Sigmoid colon (tissue), 7 donors: ENCODE results near the gene C19orf33. TPM values are rescaled to one million over a fixed set of nuclear protein-coding genes. Genes with fewer than 3 reads are reported as not detected.

Source experiments
- DNase-seq: peaks from one replicate; pipeline ENCODE4 v3.0.0-alpha.2; 2019
- H3K27ac ChIP-seq, 4 donors: fragments of 200-600 bp; sonication (generic); one replicate each; pipeline ENCODE4 v1.5.1; 2016 to 2019; ENCODE audit warnings: mild to moderate bottlenecking in 1 of 4
- H3K27me3 ChIP-seq, 3 donors: fragments of 200-600 bp; sonication (generic); one replicate each; pipeline ENCODE4 v1.5.1; 2019; ENCODE audit warnings: mild to moderate bottlenecking in 1 of 3
- H3K36me3 ChIP-seq, 4 donors: fragments of 200-600 bp; sonication (generic); one replicate each; pipeline ENCODE4 v1.5.1; 2016 to 2019
- H3K4me1 ChIP-seq, 4 donors: fragments of 200-600 bp; sonication (generic); one replicate each; pipeline ENCODE4 v1.5.1; 2017 to 2019
- H3K4me3 ChIP-seq, 4 donors: fragments of 200-600 bp; sonication (generic); one replicate each; pipeline ENCODE4 v1.5.1; 2017 to 2019; ENCODE audit warnings: mild to moderate bottlenecking in 2 of 4, moderate library complexity in 1 of 4
- H3K9me3 ChIP-seq, 4 donors: fragments of 200-600 bp in 3 of 4; sonication (generic) in 3 of 4; one replicate each; pipeline versions ENCODE4 v1.5.1 to v1.6.1; 2013 to 2019
- EP300 ChIP-seq, 4 donors: sonication (generic); formaldehyde crosslinking; IDR thresholded peaks; one replicate each; pipeline ENCODE4 v1.6.1; 2017; ENCODE audit warnings: antibody characterized with exemption in 4 of 4
- POLR2A ChIP-seq, 2 donors: fragments of 450-650 bp; IDR thresholded peaks; one replicate each; pipeline ENCODE4 v1.6.1; 2016; ENCODE audit warnings: antibody characterized with exemption in 2 of 2, mild to moderate bottlenecking in 2 of 2, moderate library complexity in 2 of 2
- POLR2AphosphoS5 ChIP-seq, 4 donors: sonication (generic); formaldehyde crosslinking; IDR thresholded peaks; one replicate each; pipeline ENCODE4 v1.6.1; 2017; ENCODE audit warnings: antibody characterized with exemption in 4 of 4
- WGBS, 2 donors: extraction: QIAGEN DNeasy Blood & Tissue Kit; methylation state at CpG; one replicate each; pipeline ENCODE4 v1.1.7; 2013; 5-methylcytosine and 5-hydroxymethylcytosine counted together
- intact Hi-C: fragments of 100-400 bp; cut with DNase I; formaldehyde crosslinking; loops from one replicate; pipeline ENCODE4 v1.15.1; 2023
- polyA plus RNA-seq, 3 donors: library from polyadenylated mRNA; stranded (reverse); fragments of 200-250 nt; gene quantifications; one replicate each; pipeline ENCODE4 v1.2.3, GENCODE V29; 2013
- total RNA-seq, 4 donors: library from RNA; depleted of rRNA; stranded (reverse); fragments of >200 nt; gene quantifications; one replicate each; pipeline ENCODE4 v1.1.0, GENCODE V29; 2016
- TF ChIP-seq, protein P1 (sequence below), 4 experiments: fragments of 450-650 bp in 3 of 4; fragments of 200-600 bp in 1 of 4; IDR thresholded peaks; one replicate each; pipeline ENCODE4 v1.5.1; 2016 to 2019; ENCODE audit warnings: antibody characterized with exemption in 4 of 4, mild to moderate bottlenecking in 3 of 4, moderate library complexity in 2 of 4
- donor health status: healthy with polysubstance abuse.
- donor health status: Bipolar disorder and iron deficiency.
- donor health status: healthy.

Gene C19orf33
- total and polyA plus RNA-seq, 7 donors = 5.8 to 2,364 (median 704) TPM; not detected in 2

DNA sequence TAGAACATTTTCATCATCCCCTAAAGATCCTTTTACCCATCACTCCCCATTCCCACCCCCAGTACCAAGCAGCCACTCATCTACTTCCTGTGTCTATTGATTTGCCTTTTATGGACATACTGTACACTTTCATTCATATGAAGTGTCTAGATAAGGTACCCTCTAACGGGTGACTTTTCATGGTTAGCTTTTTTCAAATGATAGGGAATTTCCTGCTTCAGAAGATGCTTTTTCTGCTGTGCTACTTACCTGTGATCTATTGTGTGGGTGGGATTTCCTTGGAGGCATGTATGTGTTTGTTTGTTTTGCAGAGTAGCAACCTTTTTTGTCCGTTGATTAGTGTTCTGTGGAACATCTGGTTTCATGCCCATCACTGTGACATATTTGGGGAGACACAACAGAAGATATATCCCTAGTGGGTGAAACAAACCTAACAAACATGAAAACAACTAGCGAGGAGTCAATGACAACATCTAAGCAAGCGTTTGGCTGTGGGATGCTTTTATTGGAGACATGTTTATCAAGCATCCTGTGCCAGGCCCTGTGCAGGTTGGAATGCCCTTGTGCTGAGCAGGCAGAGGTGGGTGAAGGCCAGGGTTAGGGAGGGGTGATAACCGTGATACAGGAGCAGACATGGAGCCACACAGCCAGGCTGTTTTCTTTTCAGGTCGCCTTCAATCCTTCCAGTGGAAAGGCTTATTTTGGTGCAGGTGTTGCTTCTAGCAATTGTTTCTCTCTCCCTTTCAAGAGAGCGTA is 22.1 kb upstream of the C19orf33 start:
- Histone ChIP-seq H3K36me3 (no peaks in the 10 kb centered on the region), H3K9me3 (no peaks in the 10 kb centered on the region), H3K4me3 (no peak overlapping the region), H3K27me3 (no peaks in the 10 kb centered on the region), H3K27ac (no peak overlapping the region), H3K4me1 (peaks cover 0 to 28% (median 28%) of the 10 kb centered on the region in 4 donors)
- intact Hi-C loops = no loop called here
- no peak for DNase-seq
- WGBS, 2 donors = 68 to 72% methylated on average over 7 of the region's 7 CpGs
- no peak for TF ChIP-seq POLR2AphosphoS5 (IDR thresholded peaks at IDR 0.05)
- TF ChIP-seq, protein P1, sequence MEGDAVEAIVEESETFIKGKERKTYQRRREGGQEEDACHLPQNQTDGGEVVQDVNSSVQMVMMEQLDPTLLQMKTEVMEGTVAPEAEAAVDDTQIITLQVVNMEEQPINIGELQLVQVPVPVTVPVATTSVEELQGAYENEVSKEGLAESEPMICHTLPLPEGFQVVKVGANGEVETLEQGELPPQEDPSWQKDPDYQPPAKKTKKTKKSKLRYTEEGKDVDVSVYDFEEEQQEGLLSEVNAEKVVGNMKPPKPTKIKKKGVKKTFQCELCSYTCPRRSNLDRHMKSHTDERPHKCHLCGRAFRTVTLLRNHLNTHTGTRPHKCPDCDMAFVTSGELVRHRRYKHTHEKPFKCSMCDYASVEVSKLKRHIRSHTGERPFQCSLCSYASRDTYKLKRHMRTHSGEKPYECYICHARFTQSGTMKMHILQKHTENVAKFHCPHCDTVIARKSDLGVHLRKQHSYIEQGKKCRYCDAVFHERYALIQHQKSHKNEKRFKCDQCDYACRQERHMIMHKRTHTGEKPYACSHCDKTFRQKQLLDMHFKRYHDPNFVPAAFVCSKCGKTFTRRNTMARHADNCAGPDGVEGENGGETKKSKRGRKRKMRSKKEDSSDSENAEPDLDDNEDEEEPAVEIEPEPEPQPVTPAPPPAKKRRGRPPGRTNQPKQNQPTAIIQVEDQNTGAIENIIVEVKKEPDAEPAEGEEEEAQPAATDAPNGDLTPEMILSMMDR (IDR thresholded peaks at IDR 0.05) = no peak
- no peak for TF ChIP-seq EP300 (IDR thresholded peaks at IDR 0.05)
- TF ChIP-seq POLR2A (IDR thresholded peaks at IDR 0.05) = no peak

DNA sequence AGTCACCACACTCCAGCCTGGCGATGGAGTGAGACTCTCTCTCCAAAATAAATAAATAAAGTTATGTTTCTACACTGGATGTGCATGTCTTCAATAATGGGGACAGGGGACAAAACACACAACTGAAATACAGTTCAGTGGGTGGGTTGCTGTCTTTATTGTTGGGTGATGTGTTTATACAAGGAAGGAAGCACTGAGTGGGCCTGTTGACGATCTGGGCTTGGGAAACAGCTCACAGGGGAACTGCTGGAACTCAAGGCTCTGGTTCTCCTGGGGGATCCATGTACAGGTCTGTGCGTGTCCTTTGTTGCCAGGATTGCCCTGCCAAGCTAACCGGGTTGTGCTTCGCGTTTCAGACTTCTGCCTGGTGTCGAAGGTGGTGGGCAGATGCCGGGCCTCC is 20.8 kb upstream of the C19orf33 start:
- Histone ChIP-seq H3K4me1 (peaks cover 0 to 19% (median 16%) of the 10 kb centered on the region in 4 donors), H3K27me3 (no peaks in the 10 kb centered on the region), H3K4me3 (no peak overlapping the region), H3K36me3 (no peaks in the 10 kb centered on the region), H3K27ac (no peak overlapping the region), H3K9me3 (no peaks in the 10 kb centered on the region)
- 89 to 95% methylated on average over 8 of the region's 8 CpGs for WGBS, 2 donors
- no peak for DNase-seq
- intact Hi-C loops = no loop called here
- TF ChIP-seq POLR2A (IDR thresholded peaks at IDR 0.05) (no peak), EP300 (IDR thresholded peaks at IDR 0.05) (no peak), POLR2AphosphoS5 (IDR thresholded peaks at IDR 0.05) (no peak)
- TF ChIP-seq, protein P1 (IDR thresholded peaks at IDR 0.05) = no peak

DNA sequence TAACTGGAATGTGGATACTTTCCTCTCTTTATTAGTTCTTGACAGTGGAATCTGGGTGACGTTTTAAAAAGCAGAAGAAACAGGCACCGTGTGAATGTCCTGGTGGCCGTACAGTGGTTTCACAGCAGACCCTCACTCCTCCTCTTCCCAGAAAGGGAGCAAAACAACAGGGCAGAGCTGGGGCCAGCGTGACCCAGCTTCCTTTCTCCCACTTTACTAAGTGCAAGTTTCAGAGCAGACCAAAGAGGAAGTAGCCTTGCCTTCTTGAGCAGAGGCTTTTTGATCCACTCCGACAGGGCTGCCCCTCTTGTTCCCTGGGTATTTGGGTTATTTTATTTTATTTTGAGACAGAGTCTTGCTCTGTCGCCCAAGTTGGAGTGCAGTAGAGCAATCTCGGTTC is 19.6 kb upstream of the C19orf33 start:
- no peak for DNase-seq
- H3K9me3 ChIP-seq = no peaks in the 10 kb centered on the region
- H3K4me3 ChIP-seq = no peak overlapping the region
- no peak overlapping the region for H3K27ac ChIP-seq
- intact Hi-C loops = no loop called here
- no peaks in the 10 kb centered on the region for H3K36me3 ChIP-seq
- no peaks in the 10 kb centered on the region for H3K27me3 ChIP-seq
- no peak for TF ChIP-seq EP300 (IDR thresholded peaks at IDR 0.05)
- TF ChIP-seq, protein P1 (IDR thresholded peaks at IDR 0.05) = no peak
- TF ChIP-seq POLR2AphosphoS5 (IDR thresholded peaks at IDR 0.05) = no peak
- TF ChIP-seq POLR2A (IDR thresholded peaks at IDR 0.05) = no peak
- H3K4me1 ChIP-seq = peaks cover 0 to 19% (median 12%) of the 10 kb centered on the region in 4 donors
- WGBS, 2 donors = 58 to 81% methylated on average over 7 of the region's 7 CpGs

DNA sequence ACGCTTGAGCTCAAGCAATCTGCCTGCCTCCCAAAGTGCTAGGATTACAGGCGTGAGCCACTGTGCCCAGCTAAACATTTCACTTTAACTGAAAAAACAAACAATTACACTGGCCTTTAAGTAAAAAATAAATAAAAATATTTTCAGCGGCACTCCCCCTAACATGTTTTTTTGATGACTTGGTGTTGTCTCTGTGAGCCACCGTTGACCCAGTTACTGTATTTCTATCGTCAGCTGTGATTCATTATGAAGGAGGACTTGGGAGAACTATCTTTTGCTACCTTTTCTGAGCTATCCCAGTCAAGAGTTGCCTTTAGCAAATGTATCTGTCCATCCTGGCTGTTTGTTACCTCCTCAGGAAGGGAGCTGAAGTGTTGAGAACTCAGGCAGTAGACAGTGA is 18.5 kb upstream of the C19orf33 start:
- Histone ChIP-seq H3K4me1 (peaks cover 0 to 24% (median 15%) of the 10 kb centered on the region in 4 donors), H3K27ac (no peak overlapping the region), H3K9me3 (no peaks in the 10 kb centered on the region), H3K4me3 (no peak overlapping the region), H3K27me3 (no peaks in the 10 kb centered on the region), H3K36me3 (no peaks in the 10 kb centered on the region)
- TF ChIP-seq EP300 (IDR thresholded peaks at IDR 0.05) (no peak), POLR2A (IDR thresholded peaks at IDR 0.05) (no peak), POLR2AphosphoS5 (IDR thresholded peaks at IDR 0.05) (no peak)
- TF ChIP-seq, protein P1 (IDR thresholded peaks at IDR 0.05) = no peak
- no peak for DNase-seq
- WGBS, 2 donors = 90 to 95% methylated on average over 5 of the region's 5 CpGs
- intact Hi-C loops = no loop called here
